Endodermal cell (in vitro differentiated cells): Measurements from ENCODE around the gene CLIC3. TPM values are rescaled to one million over a fixed set of nuclear protein-coding genes. Genes with fewer than 3 reads are reported as not detected.

Source experiments
- DNase-seq: peaks from one replicate; pipeline ENCODE4 v3.0.0-alpha.2; 2017
- H3K27ac ChIP-seq: 2 replicates; pipeline ENCODE4 v1.5.1; 2013; ENCODE audit warnings: mild to moderate bottlenecking, low read depth, low read length, moderate library complexity
- H3K27me3 ChIP-seq: 2 replicates; pipeline ENCODE4 v1.6.1; 2013; ENCODE audit warnings: mild to moderate bottlenecking, low read length, moderate library complexity; ENCODE audit not compliant: insufficient read depth, control insufficient read depth, poor library complexity, severe bottlenecking
- H3K36me3 ChIP-seq: 2 replicates; pipeline ENCODE4 v1.7.0; 2013; ENCODE audit warnings: mild to moderate bottlenecking, low read length, moderate library complexity; ENCODE audit not compliant: control insufficient read depth, insufficient read depth
- H3K4me1 ChIP-seq: one replicate; pipeline ENCODE4 v1.7.0; 2013; ENCODE audit warnings: low read length; ENCODE audit not compliant: control insufficient read depth, insufficient read depth
- H3K4me3 ChIP-seq: 2 replicates; pipeline ENCODE4 v1.5.1; 2013; ENCODE audit warnings: mild to moderate bottlenecking, low read length, moderate library complexity
- H3K9ac ChIP-seq: 2 replicates; pipeline ENCODE4 v1.6.1; 2013; ENCODE audit warnings: mild to moderate bottlenecking, low read length, moderate library complexity; ENCODE audit not compliant: poor library complexity, severe bottlenecking; ENCODE audit errors: extremely low read depth
- H3K9me3 ChIP-seq: 2 replicates; pipeline ENCODE4 v1.6.1; 2013; ENCODE audit warnings: mild to moderate bottlenecking, low read length, moderate library complexity; ENCODE audit not compliant: control insufficient read depth
- H3K27ac Mint-ChIP-seq: 2 replicates; pipeline ENCODE4 v1.8.0; 2020; ENCODE audit warnings: mixed read lengths
- H3K27me3 Mint-ChIP-seq: 2 replicates; pipeline ENCODE4 v1.8.0; 2021; ENCODE audit warnings: mild to moderate bottlenecking, mixed read lengths; ENCODE audit not compliant: insufficient read depth
- H3K36me3 Mint-ChIP-seq: 2 replicates; pipeline ENCODE4 v1.8.0; 2020; ENCODE audit warnings: low read depth, mixed read lengths
- H3K4me1 Mint-ChIP-seq: 2 replicates; pipeline ENCODE4 v1.8.0; 2020; ENCODE audit warnings: mixed read lengths
- H3K4me3 Mint-ChIP-seq: 2 replicates; pipeline ENCODE4 v1.8.0; 2020; ENCODE audit warnings: mild to moderate bottlenecking, moderate library complexity, mixed read lengths
- H3K9me3 Mint-ChIP-seq: 2 replicates; pipeline ENCODE4 v1.8.0; 2020; ENCODE audit warnings: mild to moderate bottlenecking, mixed read lengths
- WGBS, 2 experiments: methylation state at CpG; one replicate each; pipeline versions ENCODE4 v1.1.5 to v1.1.7; 2013; ENCODE audit warnings: missing lambda C conversion rate in 2 of 2, mixed read lengths in 1 of 2; ENCODE audit not compliant: insufficient coverage in 1 of 2, insufficient read length in 1 of 2; 5-methylcytosine and 5-hydroxymethylcytosine counted together
- total RNA-seq, 2 donors: library from RNA; stranded (reverse); fragmentation: NEBNext Ultra II Directional in 1 of 2; extraction: Animal tissue kit (Norgen Biotek cat#: 25700) in 1 of 2; gene quantifications; 2 replicates in 1 of 2; 3 replicates in 1 of 2; pipeline ENCODE4 v1.2.1, GENCODE V29; 2021
- TF ChIP-seq, protein P1 (sequence below): fragments of 200-600 bp; sonication (generic); conservative IDR thresholded peaks from 2 replicates; pipeline ENCODE4 v1.5.0; 2021; ENCODE audit warnings: antibody characterized with exemption, mild to moderate bottlenecking

The CLIC3 gene
- total RNA-seq, 2 donors from 2014 or later = 0.46 TPM; not detected in 1

DNA sequence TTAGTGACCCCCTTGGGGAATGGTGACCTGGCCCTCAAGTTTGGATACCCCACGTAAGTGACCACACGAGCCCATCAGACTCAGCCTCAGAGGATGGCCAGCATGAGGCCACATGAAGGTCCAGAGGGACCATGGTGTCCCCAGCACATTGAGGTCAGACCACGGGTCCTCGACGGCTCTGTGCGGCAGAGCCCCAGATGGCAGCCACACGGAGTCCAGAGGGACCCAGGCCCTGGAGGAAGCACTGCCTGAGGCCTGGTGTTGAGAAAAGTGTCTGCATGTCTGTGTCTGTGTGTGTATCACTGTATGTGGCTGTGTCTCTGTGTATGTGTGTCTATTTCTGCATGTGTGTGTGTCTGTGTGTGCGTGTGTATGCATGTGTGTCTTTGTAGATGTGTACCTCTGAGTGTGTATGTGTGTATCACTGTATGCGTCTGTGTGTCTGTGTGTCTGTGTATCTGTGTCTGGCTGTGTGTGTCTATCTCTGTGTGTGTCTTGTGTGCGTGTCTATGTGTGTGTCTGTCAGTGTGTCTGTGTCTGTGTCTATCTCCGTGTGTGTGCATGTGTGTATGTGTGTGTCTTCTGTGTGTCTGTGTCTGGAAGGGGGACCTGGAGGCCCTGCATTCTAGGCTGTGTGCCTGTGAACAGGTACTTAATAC is 12.6 kb downstream of the CLIC3 start:
- Histone ChIP-seq H3K9me3 (no peaks in the 10 kb centered on the region), H3K27me3 (peaks cover 12% of the 10 kb centered on the region), H3K4me1 (peaks cover 3% of the 10 kb centered on the region), H3K9ac (no peak overlapping the region), H3K36me3 (no peaks in the 10 kb centered on the region), H3K4me3 (no peak overlapping the region), H3K27ac (no peak overlapping the region)
- Mint-ChIP-seq H3K27me3 (peaks cover 23% of the 10 kb centered on the region), H3K9me3 (no peaks in the 10 kb centered on the region), H3K4me1 (peaks cover 9% of the 10 kb centered on the region), H3K36me3 (no peaks in the 10 kb centered on the region), H3K27ac (no peak overlapping the region), H3K4me3 (no peak overlapping the region)
- TF ChIP-seq, protein P1, sequence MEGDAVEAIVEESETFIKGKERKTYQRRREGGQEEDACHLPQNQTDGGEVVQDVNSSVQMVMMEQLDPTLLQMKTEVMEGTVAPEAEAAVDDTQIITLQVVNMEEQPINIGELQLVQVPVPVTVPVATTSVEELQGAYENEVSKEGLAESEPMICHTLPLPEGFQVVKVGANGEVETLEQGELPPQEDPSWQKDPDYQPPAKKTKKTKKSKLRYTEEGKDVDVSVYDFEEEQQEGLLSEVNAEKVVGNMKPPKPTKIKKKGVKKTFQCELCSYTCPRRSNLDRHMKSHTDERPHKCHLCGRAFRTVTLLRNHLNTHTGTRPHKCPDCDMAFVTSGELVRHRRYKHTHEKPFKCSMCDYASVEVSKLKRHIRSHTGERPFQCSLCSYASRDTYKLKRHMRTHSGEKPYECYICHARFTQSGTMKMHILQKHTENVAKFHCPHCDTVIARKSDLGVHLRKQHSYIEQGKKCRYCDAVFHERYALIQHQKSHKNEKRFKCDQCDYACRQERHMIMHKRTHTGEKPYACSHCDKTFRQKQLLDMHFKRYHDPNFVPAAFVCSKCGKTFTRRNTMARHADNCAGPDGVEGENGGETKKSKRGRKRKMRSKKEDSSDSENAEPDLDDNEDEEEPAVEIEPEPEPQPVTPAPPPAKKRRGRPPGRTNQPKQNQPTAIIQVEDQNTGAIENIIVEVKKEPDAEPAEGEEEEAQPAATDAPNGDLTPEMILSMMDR = no peak
- DNase-seq = no peak
- 85 to 90% methylated on average over 9 to 11 of the region's 11 CpGs for WGBS, 2 experiments

DNA sequence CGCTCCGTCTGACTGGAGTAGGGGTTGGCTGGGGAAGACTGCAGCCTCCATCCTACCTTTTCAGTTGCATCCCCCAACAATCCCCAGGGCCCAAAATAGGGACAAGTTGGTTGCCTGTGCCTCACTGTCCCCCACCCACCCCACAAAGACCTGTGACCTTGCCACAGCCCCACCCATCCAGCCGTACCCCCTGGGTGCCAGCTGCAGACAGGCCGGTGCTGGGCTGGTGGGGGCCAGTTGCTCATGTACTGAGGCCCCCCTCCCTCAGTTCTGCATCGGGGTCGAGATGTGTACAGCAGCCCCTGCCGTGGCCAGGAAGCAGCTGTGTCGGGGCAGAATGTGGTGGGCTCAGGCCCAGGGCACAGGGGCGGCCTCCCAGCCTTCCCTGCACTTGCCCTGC is 13.2 kb downstream of the CLIC3 start:
- H3K27me3 ChIP-seq = peaks cover 12% of the 10 kb centered on the region
- H3K27me3 Mint-ChIP-seq = peaks cover 20% of the 10 kb centered on the region

DNA sequence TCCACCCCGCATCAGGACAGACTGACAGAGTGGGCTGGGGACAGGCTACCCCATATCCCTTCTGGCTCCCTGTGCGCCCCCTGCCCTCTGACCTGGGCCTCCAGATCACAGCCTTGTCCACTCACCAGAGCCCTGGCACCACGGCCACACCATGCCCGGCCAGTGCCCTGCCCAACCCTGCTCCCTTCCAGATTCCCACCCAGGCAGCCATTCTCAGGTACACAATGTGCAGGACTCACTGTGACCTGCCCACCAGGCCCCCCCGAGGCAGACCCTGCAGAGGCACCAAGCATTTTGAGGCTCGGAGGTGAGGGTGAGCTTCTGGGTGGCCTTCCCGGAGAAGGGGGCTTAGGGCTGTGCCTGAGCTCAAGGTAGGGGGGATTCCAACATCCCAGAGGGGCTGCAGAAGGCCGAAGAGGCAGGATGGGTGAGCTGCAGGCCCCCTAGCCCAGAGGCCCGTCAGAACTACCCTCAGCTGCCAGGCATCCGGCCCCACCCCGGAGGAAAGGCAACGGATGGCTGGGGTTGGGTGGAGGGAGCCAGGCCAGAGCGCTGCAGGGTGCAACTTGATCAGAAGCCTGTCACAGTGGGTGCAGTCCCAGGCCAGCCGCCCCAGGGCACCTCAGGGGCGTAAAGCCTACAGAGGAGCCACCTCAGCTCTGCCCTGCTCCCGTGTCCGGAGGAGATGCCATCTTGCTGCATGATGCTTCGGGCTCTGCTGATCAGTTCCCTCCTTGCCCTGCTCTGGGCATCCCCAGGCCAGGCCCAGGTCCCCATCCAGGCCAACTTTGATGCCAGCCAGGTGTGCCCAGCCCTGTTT is 13.9 kb downstream of the CLIC3 start, which contains the start of gene LCNL1:
TSS of gene LCNL1 (plus strand) at position 762 of the 820 bp plus-strand sequence. CDS start 594 bp downstream, outside the sequence.
- H3K9me3 Mint-ChIP-seq = no peaks in the 10 kb centered on the region
- no peak within 1 kb of the TSS for H3K27ac Mint-ChIP-seq
- Histone ChIP-seq H3K9me3 (no peaks in the 10 kb centered on the region), H3K9ac (no peak within 1 kb of the TSS), H3K4me1 (peaks cover 3% of the 10 kb centered on the region), H3K36me3 (no peaks in the 10 kb centered on the region), H3K27me3 (peaks cover 15% of the 10 kb centered on the region), H3K27ac (no peak within 1 kb of the TSS), H3K4me3 (no peak within 1 kb of the TSS)
- peaks cover 15% of the 10 kb centered on the region for H3K27me3 Mint-ChIP-seq
- H3K4me3 Mint-ChIP-seq = no peak within 1 kb of the TSS
- 90 to 96% methylated on average over 10 to 18 of the region's 18 CpGs for WGBS, 2 experiments
- DNase-seq = no peak
- no peaks in the 10 kb centered on the region for H3K36me3 Mint-ChIP-seq
- TF ChIP-seq, protein P1 = no peak
- H3K4me1 Mint-ChIP-seq = peaks cover 9% of the 10 kb centered on the region

More for the DNA sequence above, 13.2 kb downstream of the CLIC3 start:
- peaks cover 3% of the 10 kb centered on the region for H3K4me1 ChIP-seq
- 90 to 92% methylated on average over 6 to 9 of the region's 9 CpGs for WGBS, 2 experiments
- peaks cover 9% of the 10 kb centered on the region for H3K4me1 Mint-ChIP-seq
- no peak overlapping the region for H3K4me3 Mint-ChIP-seq
- H3K27ac Mint-ChIP-seq = no peak overlapping the region
- no peaks in the 10 kb centered on the region for H3K9me3 ChIP-seq
- TF ChIP-seq, protein P1 = no peak
- no peak overlapping the region for H3K9ac ChIP-seq
- H3K36me3 ChIP-seq = no peaks in the 10 kb centered on the region
- H3K27ac ChIP-seq = no peak overlapping the region
- no peak for DNase-seq
- H3K4me3 ChIP-seq = no peak overlapping the region
- no peaks in the 10 kb centered on the region for H3K36me3 Mint-ChIP-seq
- H3K9me3 Mint-ChIP-seq = no peaks in the 10 kb centered on the region
